ENCODE data around the gene CDC14C. TPM values are rescaled to one million over a fixed set of nuclear protein-coding genes. Genes with fewer than 3 reads are reported as not detected.
"Not testable (repeated sequence)": the region's sequence is repeated elsewhere in the genome, so short reads cannot be mapped to it uniquely, and the experiment has no call there.

CDC14C gene
- total RNA-seq, 1 donor from 2014 or later, result 0.22 TPM

- Mint-ChIP-seq H3K4me3 (ENCODE audit: low read depth) (no peak overlapping the region), H3K4me1 (ENCODE audit: low read depth) (no peaks in the 10 kb centered on the region), H3K27me3 (peaks cover 3% of the 10 kb centered on the region), H3K36me3 (ENCODE audit: insufficient read depth) (no peaks in the 10 kb centered on the region), H3K9me3 (ENCODE audit: low read depth) (peaks cover 5% of the 10 kb centered on the region), H3K27ac (no peak overlapping the region)
- TF ChIP-seq CTCF (IDR thresholded peaks at IDR 0.05; ENCODE audit: unreplicated experiment), result no peak
- no peak for DNase-seq (ENCODE audit: low spot score, unreplicated experiment)
These were observed 29.8 kb upstream of the CDC14C start for GRCh38 chr7:48894574-48894973.

DNA sequence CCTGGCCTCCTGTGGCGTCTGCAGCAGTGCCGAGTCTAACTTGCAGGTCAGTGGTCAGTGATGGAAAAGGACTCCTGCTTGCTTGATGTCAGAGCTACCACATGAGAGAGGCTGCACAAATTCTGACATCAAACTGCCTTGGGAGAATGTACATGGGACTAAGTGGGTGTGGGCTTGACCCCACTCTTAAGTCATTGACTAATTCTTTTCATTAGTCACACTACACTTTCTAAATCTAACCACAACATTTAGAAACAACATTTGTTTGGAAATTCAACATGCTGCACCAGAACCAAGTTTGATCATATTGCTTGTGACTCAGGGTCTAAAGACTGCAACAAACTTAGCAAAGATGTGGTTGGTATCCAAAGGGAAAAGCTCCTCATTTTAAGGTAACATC is 24.4 kb upstream of the CDC14C start:
- no peak for DNase-seq (ENCODE audit: low spot score, unreplicated experiment)
- Mint-ChIP-seq H3K36me3 (ENCODE audit: insufficient read depth) (no peaks in the 10 kb centered on the region), H3K27me3 (peaks cover 3% of the 10 kb centered on the region), H3K4me1 (ENCODE audit: low read depth) (peaks cover under 1% of the 10 kb centered on the region), H3K27ac (no peak overlapping the region), H3K4me3 (ENCODE audit: low read depth) (no peak overlapping the region), H3K9me3 (ENCODE audit: low read depth) (no peaks in the 10 kb centered on the region)
- no peak for TF ChIP-seq CTCF (IDR thresholded peaks at IDR 0.05; ENCODE audit: unreplicated experiment)

- Mint-ChIP-seq H3K27ac (no peak overlapping the region), H3K9me3 (ENCODE audit: low read depth) (peaks cover 4% of the 10 kb centered on the region), H3K4me1 (ENCODE audit: low read depth) (peaks cover 2% of the 10 kb centered on the region), H3K36me3 (ENCODE audit: insufficient read depth) (peaks cover 1% of the 10 kb centered on the region), H3K4me3 (ENCODE audit: low read depth) (no peak overlapping the region), H3K27me3 (peaks cover 3% of the 10 kb centered on the region)
- no peak for TF ChIP-seq CTCF (IDR thresholded peaks at IDR 0.05; ENCODE audit: unreplicated experiment)
- no peak for DNase-seq (ENCODE audit: low spot score, unreplicated experiment)
These were observed 22.4 kb upstream of the CDC14C start for GRCh38 chr7:48901966-48902365.

- TF ChIP-seq CTCF (IDR thresholded peaks at IDR 0.05; ENCODE audit: unreplicated experiment), result no peak
- H3K4me3 Mint-ChIP-seq (ENCODE audit: low read depth), result no peak overlapping the region
- DNase-seq (ENCODE audit: low spot score, unreplicated experiment), result no peak
- no peaks in the 10 kb centered on the region for H3K27me3 Mint-ChIP-seq
- H3K4me1 Mint-ChIP-seq (ENCODE audit: low read depth), result peaks cover 2% of the 10 kb centered on the region
- peaks cover 1% of the 10 kb centered on the region for H3K36me3 Mint-ChIP-seq (ENCODE audit: insufficient read depth)
- H3K9me3 Mint-ChIP-seq (ENCODE audit: low read depth), result peaks cover 4% of the 10 kb centered on the region
- H3K27ac Mint-ChIP-seq, result no peak overlapping the region
These were observed 19.4 kb upstream of the CDC14C start for GRCh38 chr7:48904975-48905374.

GRCh38 chr7:48905686-48906085 is 18.7 kb upstream of the CDC14C start:
- H3K27me3 Mint-ChIP-seq; H3K9me3 Mint-ChIP-seq (ENCODE audit: low read depth); H3K36me3 Mint-ChIP-seq (ENCODE audit: insufficient read depth); DNase-seq (ENCODE audit: low spot score, unreplicated experiment); H3K4me1 Mint-ChIP-seq (ENCODE audit: low read depth); H3K4me3 Mint-ChIP-seq (ENCODE audit: low read depth): not testable (repeated sequence)
- peak overlapping the region; percentile 65 for H3K27ac Mint-ChIP-seq

DNA sequence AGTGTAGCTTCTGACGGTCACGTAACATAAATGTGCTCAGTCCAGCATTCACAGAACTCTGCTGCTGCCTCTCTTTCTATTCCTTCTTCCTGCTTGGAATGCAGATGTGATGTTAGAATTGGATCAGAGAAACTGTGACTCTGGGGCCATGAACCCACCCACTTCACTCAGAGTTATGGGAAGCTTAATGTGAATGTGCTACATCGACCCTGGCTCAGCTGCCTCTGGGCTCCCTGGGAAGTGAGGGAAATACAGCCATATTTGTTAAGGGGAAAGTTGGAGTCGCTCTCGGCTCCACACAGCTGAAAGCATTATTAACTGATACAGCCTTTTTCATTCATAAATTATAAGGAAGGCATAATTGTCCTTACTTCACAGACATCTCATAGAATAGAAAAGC is 14.5 kb upstream of the CDC14C start:
- DNase-seq (ENCODE audit: low spot score, unreplicated experiment); H3K4me3 Mint-ChIP-seq (ENCODE audit: low read depth); H3K27ac Mint-ChIP-seq; H3K36me3 Mint-ChIP-seq (ENCODE audit: insufficient read depth); H3K27me3 Mint-ChIP-seq; H3K4me1 Mint-ChIP-seq (ENCODE audit: low read depth): not testable (repeated sequence)
- H3K9me3 Mint-ChIP-seq (ENCODE audit: low read depth), result peaks cover 10% of the 10 kb centered on the region
